Ascending aorta (tissue), 2 donors: ENCODE results near the gene LRRC59. TPM values are rescaled to one million over a fixed set of nuclear protein-coding genes. Genes with fewer than 3 reads are reported as not detected.

Source experiments
- DNase-seq, 2 donors: peaks; one replicate each; pipeline ENCODE4 v3.0.0-alpha.2; 2019; ENCODE audit warnings: low spot score in 2 of 2
- H3K27ac ChIP-seq, 2 donors: fragments of 200-600 bp; sonication (generic); one replicate each; pipeline ENCODE4 v1.5.1; 2016 to 2017; ENCODE audit warnings: mild to moderate bottlenecking in 1 of 2
- H3K27me3 ChIP-seq: fragments of 200-600 bp; sonication (generic); one replicate; pipeline ENCODE4 v1.5.1; 2017
- H3K36me3 ChIP-seq, 2 donors: fragments of 200-600 bp; sonication (generic); one replicate each; pipeline ENCODE4 v1.5.1; 2016
- H3K4me1 ChIP-seq, 2 donors: fragments of 200-600 bp; sonication (generic); one replicate each; pipeline ENCODE4 v1.5.1; 2016 to 2017; ENCODE audit warnings: mild to moderate bottlenecking in 1 of 2
- H3K4me3 ChIP-seq, 2 donors: fragments of 200-600 bp; sonication (generic); one replicate each; pipeline ENCODE4 v1.5.1; 2016 to 2017; ENCODE audit warnings: mild to moderate bottlenecking in 1 of 2
- H3K9me3 ChIP-seq, 2 donors: fragments of 200-600 bp; sonication (generic); one replicate each; pipeline ENCODE4 v1.5.1; 2016
- intact Hi-C: fragments of 100-400 bp; cut with DNase I; formaldehyde crosslinking; loops from one replicate; pipeline ENCODE4 v1.15.1; 2023
- total RNA-seq: library from RNA; depleted of rRNA; stranded (reverse); fragments of >200 nt; gene quantifications from one replicate; pipeline ENCODE4 v1.1.0, GENCODE V29; 2016
- TF ChIP-seq, protein P1 (sequence below), 3 experiments: fragments of 200-600 bp in 2 of 3; fragments of 450-650 bp in 1 of 3; sonication (generic) in 2 of 3; IDR thresholded peaks; one replicate each; pipeline ENCODE4 v1.5.1; 2016 to 2019; ENCODE audit warnings: antibody characterized with exemption in 3 of 3, mild to moderate bottlenecking in 1 of 3, moderate library complexity in 1 of 3

LRRC59 gene
- total RNA-seq, 1 donor from 2014 or later = 91.9 TPM

DNA sequence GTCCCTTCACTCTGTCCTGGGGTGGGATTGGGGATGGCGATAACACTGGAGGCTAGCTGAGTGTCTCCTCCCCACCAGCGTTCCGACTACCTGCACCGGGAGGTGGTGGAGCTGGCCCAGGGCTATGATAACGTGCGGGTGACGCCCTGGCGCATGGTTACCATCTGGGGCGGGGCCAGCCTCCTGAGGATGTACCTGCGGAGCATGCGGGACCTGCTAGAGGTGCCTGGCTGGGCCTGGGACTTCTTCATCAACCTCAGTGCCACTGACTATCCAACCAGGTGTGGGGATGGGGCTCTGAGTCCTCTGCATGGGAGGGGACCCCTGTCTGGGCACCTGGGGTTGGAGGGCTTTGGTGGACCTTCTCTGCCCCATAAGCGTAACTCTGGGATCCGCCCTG, 42.5 kb downstream of the LRRC59 start:
- H3K9me3 ChIP-seq = no peaks in the 10 kb centered on the region
- no peaks in the 10 kb centered on the region for H3K4me1 ChIP-seq
- no peak overlapping the region for H3K27ac ChIP-seq
- H3K27me3 ChIP-seq = no peaks in the 10 kb centered on the region
- TF ChIP-seq, protein P1, sequence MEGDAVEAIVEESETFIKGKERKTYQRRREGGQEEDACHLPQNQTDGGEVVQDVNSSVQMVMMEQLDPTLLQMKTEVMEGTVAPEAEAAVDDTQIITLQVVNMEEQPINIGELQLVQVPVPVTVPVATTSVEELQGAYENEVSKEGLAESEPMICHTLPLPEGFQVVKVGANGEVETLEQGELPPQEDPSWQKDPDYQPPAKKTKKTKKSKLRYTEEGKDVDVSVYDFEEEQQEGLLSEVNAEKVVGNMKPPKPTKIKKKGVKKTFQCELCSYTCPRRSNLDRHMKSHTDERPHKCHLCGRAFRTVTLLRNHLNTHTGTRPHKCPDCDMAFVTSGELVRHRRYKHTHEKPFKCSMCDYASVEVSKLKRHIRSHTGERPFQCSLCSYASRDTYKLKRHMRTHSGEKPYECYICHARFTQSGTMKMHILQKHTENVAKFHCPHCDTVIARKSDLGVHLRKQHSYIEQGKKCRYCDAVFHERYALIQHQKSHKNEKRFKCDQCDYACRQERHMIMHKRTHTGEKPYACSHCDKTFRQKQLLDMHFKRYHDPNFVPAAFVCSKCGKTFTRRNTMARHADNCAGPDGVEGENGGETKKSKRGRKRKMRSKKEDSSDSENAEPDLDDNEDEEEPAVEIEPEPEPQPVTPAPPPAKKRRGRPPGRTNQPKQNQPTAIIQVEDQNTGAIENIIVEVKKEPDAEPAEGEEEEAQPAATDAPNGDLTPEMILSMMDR (IDR thresholded peaks at IDR 0.05) = no peak
- H3K4me3 ChIP-seq = no peak overlapping the region
- peaks cover 48 to 68% of the 10 kb centered on the region in 2 donors for H3K36me3 ChIP-seq
- intact Hi-C loops = no loop called here
- no peak for DNase-seq

GRCh38 chr17:50354198-50354597, 43.1 kb downstream of the LRRC59 start:
- Histone ChIP-seq H3K4me3 (no peak overlapping the region), H3K27me3 (no peaks in the 10 kb centered on the region), H3K4me1 (no peaks in the 10 kb centered on the region), H3K27ac (no peak overlapping the region), H3K36me3 (peaks cover 48 to 64% of the 10 kb centered on the region in 2 donors), H3K9me3 (no peaks in the 10 kb centered on the region)
- TF ChIP-seq, protein P1 (IDR thresholded peaks at IDR 0.05) = no peak
- no peak for DNase-seq
- intact Hi-C loops = no loop called here

- TF ChIP-seq, protein P1 (IDR thresholded peaks at IDR 0.05) = no peak
- Histone ChIP-seq H3K36me3 (peaks cover 44 to 59% of the 10 kb centered on the region in 2 donors), H3K27ac (no peak overlapping the region), H3K9me3 (no peaks in the 10 kb centered on the region), H3K4me3 (no peak overlapping the region), H3K4me1 (no peaks in the 10 kb centered on the region), H3K27me3 (no peaks in the 10 kb centered on the region)
- intact Hi-C loops = no loop called here
- DNase-seq = no peak
Observed at GRCh38 chr17:50353600-50354195, 43.6 kb downstream of the LRRC59 start.

DNA sequence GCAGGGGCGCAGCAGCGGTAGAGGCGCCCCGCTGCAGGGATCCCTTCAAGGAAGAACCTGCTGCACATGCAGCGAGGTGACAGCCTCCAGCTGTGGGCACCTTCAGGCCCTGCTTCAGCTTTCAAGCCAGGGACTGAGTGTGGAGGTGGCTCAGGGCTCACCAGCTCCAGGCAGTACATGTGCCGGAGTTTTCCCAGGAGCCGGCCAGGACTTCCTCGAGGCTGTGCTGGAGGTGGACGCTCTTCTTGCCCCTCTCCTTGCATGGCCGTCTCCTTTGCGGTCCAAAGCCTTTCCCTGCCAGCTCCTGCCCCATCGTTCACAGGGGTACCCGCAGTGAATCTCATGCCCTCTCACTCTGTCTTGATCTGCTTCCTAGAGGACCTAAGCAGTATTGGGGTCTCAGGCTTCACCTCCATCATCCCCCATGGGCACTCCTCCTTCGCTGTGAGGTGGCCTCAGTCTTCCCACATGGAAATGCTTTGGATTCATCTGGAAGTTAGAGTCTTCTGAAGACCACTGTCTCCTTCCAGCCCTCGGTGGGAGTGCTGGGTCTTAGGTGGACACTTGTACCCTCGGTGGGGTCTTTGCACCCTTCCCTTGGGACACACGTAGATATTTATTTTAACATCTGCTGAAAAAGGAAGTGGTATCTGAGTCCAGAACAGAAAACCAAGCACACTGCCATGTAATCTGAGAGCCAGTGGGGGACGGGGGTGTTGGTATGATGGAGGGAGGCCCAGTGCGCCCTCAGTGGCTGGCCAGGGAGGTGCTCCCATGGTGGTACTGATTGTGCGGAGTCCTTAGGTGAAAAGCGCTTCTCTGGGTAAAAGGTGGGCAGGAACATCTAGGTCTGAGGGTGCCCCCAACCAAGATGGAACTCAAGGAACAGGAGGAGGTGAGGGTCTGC, 44.4 kb downstream of the LRRC59 start:
- Histone ChIP-seq H3K4me3 (no peak overlapping the region), H3K27ac (no peak overlapping the region), H3K36me3 (peaks cover 39 to 52% of the 10 kb centered on the region in 2 donors), H3K27me3 (no peaks in the 10 kb centered on the region), H3K4me1 (no peaks in the 10 kb centered on the region), H3K9me3 (no peaks in the 10 kb centered on the region)
- TF ChIP-seq, protein P1 (IDR thresholded peaks at IDR 0.05) = no peak
- DNase-seq = no peak
- intact Hi-C loops = no loop called here

GRCh38 chr17:50352072-50352692, 45.1 kb downstream of the LRRC59 start:
- Histone ChIP-seq H3K4me3 (no peak overlapping the region), H3K36me3 (peaks cover 39 to 47% of the 10 kb centered on the region in 2 donors), H3K27me3 (no peaks in the 10 kb centered on the region), H3K27ac (no peak overlapping the region), H3K4me1 (peaks cover 3 to 6% of the 10 kb centered on the region in 2 donors), H3K9me3 (no peaks in the 10 kb centered on the region)
- DNase-seq = no peak
- intact Hi-C loops = no loop called here
- TF ChIP-seq, protein P1 (IDR thresholded peaks at IDR 0.05) = no peak
